Measurements from ENCODE around the gene GLCE.

Gene GLCE

DNA sequence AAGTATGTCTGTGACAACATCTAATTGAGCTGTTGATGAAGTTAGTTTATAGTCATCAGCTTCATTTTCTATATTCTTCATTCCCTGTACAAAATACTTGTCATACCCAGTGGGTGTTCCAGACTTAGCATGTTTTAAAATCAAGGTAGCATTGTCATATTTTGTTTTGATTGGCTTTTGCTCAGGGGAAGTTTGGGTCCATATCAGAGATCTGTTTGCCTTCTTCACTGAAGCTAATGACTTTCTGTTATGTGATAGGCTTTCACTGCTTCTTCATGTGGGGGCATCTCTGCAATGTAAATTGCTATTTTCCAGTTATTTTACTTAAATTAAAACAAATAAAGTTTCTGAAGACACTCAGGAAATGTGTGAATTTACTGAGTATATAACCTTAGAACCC, 15.1 kb downstream of the GLCE start:
- H3K9ac ChIP-seq (ENCODE audit: low read length): no peak overlapping the region
- no peaks in the 10 kb centered on the region for H3K4me1 ChIP-seq (ENCODE audit: control insufficient read depth, insufficient read depth, low read length)
- no peaks in the 10 kb centered on the region for H3K36me3 ChIP-seq (ENCODE audit: control insufficient read depth, insufficient read depth, low read length)
- H3K4me3 ChIP-seq (ENCODE audit: low read depth, low read length): no peak overlapping the region
- no peaks in the 10 kb centered on the region for H3K27me3 ChIP-seq (ENCODE audit: control insufficient read depth, insufficient read depth, low read length)
- H3K9me3 ChIP-seq (ENCODE audit: control insufficient read depth, insufficient read depth, low read depth, low read length): no peaks in the 10 kb centered on the region
- no peak overlapping the region for H3K27ac ChIP-seq (ENCODE audit: low read depth, low read length)

DNA sequence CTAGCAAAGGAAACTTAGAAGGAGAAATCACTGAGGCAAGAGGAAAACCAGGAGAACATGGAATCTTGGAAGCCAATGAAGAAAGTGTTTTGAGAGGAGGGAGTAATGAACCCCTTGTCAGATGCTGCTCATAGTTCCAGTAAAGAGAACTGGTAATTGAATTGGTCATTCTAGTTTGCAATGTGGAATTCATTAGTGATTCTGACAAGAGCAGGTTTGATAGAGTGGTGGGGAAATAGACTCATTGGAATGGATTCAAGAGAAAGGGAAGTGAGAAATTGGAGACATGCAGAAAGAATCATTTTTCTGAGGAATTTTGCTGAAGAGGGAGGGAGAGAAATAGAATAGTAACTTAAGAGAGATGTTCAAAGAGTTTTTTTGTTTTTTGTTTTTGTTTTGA, 21.0 kb downstream of the GLCE start:
- no peak overlapping the region for H3K9ac ChIP-seq (ENCODE audit: low read length)
- no peaks in the 10 kb centered on the region for H3K9me3 ChIP-seq (ENCODE audit: control insufficient read depth, insufficient read depth, low read depth, low read length)
- H3K4me3 ChIP-seq (ENCODE audit: low read depth, low read length): no peak overlapping the region
- no peaks in the 10 kb centered on the region for H3K4me1 ChIP-seq (ENCODE audit: control insufficient read depth, insufficient read depth, low read length)
- H3K27ac ChIP-seq (ENCODE audit: low read depth, low read length): no peak overlapping the region
- H3K27me3 ChIP-seq (ENCODE audit: control insufficient read depth, insufficient read depth, low read length): no peaks in the 10 kb centered on the region
- H3K36me3 ChIP-seq (ENCODE audit: control insufficient read depth, insufficient read depth, low read length): no peaks in the 10 kb centered on the region

DNA sequence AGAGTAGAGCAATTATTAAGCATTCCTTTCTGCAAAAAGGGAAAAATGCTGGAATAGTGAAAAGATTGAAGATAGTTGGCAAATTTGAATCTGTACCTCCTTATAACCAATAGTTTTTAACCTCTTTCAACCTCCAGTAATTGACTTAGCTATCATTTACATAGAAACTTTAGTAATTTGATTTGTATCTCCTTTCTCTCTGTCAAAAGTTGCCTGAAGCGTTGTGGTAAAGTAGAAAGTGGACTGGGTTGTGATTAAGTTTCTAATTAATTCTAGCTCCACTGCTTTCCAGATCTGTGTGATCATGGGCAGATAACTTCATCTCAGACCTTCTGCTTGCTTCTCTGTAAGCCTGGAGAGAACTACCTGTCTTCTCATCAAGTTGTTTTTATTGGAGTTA, 24.8 kb downstream of the GLCE start:
- H3K27ac ChIP-seq (ENCODE audit: low read depth, low read length): no peak overlapping the region
- 0 out of 2 replicates have a peak, but pooled peaks cover 3% of the 10 kb centered on the region for H3K9me3 ChIP-seq (ENCODE audit: control insufficient read depth, insufficient read depth, low read depth, low read length)
- H3K9ac ChIP-seq (ENCODE audit: low read length): no peak overlapping the region
- H3K4me1 ChIP-seq (ENCODE audit: control insufficient read depth, insufficient read depth, low read length): no peaks in the 10 kb centered on the region
- no peaks in the 10 kb centered on the region for H3K27me3 ChIP-seq (ENCODE audit: control insufficient read depth, insufficient read depth, low read length)
- H3K36me3 ChIP-seq (ENCODE audit: control insufficient read depth, insufficient read depth, low read length): no peaks in the 10 kb centered on the region
- no peak overlapping the region for H3K4me3 ChIP-seq (ENCODE audit: low read depth, low read length)

DNA sequence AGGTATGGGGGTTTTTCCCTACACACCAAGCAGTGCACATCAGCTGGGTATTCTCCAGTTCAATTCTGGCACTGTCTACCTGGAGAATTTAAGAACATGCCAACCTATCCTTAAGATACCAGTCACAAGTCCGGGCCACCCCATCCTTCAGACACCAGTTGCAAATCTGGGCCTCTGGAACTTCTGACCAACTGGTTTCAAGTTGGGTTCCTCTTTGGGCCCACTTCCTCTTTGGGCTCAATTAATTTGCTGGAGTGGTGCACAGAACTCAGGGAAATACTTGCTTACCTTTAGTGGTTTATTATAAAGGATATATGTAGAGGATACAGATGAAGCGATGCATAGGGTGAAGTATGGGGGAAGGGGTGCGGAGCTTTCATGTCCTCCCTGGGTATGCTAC, 25.3 kb downstream of the GLCE start:
- no peak overlapping the region for H3K9ac ChIP-seq (ENCODE audit: low read length)
- no peaks in the 10 kb centered on the region for H3K4me1 ChIP-seq (ENCODE audit: control insufficient read depth, insufficient read depth, low read length)
- no peak overlapping the region for H3K4me3 ChIP-seq (ENCODE audit: low read depth, low read length)
- 0 out of 2 replicates have a peak, but pooled peaks cover 4% of the 10 kb centered on the region for H3K9me3 ChIP-seq (ENCODE audit: control insufficient read depth, insufficient read depth, low read depth, low read length)
- H3K36me3 ChIP-seq (ENCODE audit: control insufficient read depth, insufficient read depth, low read length): no peaks in the 10 kb centered on the region
- H3K27ac ChIP-seq (ENCODE audit: low read depth, low read length): no peak overlapping the region
- no peaks in the 10 kb centered on the region for H3K27me3 ChIP-seq (ENCODE audit: control insufficient read depth, insufficient read depth, low read length)

DNA sequence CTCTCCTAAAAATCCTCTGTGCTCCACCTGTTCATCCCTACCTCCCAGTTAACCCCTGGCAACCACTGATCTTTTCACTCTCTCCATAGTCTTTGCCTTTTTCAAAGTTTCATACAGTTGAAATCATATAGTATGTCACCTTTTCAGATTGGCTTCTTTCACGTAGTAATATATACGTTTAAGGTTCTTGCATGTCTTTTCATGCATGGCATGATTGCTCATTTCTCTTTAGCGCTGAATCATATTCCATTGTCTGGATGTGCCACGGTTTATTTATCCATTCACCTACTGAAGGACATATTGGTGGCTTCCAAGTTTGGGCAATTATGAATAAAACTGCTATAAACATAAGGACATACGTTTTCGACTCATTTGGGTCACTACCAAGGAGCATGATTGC, 28.7 kb downstream of the GLCE start:
- Histone ChIP-seq H3K27me3 (ENCODE audit: control insufficient read depth, insufficient read depth, low read length) (no peaks in the 10 kb centered on the region), H3K9me3 (ENCODE audit: control insufficient read depth, insufficient read depth, low read depth, low read length) (0 out of 2 replicates have a peak, but pooled peaks cover 4% of the 10 kb centered on the region), H3K36me3 (ENCODE audit: control insufficient read depth, insufficient read depth, low read length) (no peaks in the 10 kb centered on the region), H3K27ac (ENCODE audit: low read depth, low read length) (no peak overlapping the region), H3K4me1 (ENCODE audit: control insufficient read depth, insufficient read depth, low read length) (peaks cover 11% of the 10 kb centered on the region; the same call in 1 of the 2 replicates), H3K9ac (ENCODE audit: low read length) (no peak overlapping the region), H3K4me3 (ENCODE audit: low read depth, low read length) (no peak overlapping the region)

DNA sequence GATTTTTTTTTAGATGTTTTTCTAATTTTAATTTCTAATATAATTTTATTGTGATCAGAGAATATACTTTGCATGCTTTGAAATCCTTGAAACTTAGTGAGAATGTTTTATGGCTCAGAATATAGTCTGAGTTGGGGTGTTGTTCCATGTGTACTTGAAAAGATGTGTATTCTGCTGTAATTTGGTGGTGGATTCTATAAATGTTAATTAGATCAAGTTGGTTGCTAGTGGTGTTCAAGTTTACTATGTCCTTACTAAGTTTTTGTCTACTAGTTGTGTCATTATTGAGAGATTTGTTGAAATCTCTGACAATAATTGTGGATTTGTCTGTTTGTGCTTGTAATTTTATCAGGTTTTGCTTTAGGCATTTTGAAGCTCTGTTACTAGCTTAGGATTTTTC, 29.7 kb downstream of the GLCE start:
- no peak overlapping the region for H3K9ac ChIP-seq (ENCODE audit: low read length)

DNA sequence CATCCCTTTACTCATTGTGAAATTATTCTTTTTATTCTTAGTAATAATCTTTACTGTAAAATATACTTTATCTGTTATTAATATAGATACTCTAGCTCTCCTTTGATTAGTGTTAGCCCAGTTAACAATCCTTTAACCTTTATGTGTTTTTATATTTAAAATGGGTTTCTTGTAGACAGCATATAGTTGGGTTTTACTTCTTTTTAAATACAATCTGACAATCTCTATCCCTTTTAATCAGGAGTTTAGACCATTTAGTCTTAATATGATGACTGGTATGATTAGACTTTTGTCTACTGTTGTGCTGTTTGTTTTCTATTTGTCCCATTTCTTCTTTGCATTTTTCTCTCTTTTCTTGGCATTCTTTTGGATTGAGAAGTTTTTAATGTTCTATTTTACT, 30.1 kb downstream of the GLCE start:
- H3K4me3 ChIP-seq (ENCODE audit: low read depth, low read length): no peak overlapping the region
- no peaks in the 10 kb centered on the region for H3K27me3 ChIP-seq (ENCODE audit: control insufficient read depth, insufficient read depth, low read length)
- no peaks in the 10 kb centered on the region for H3K36me3 ChIP-seq (ENCODE audit: control insufficient read depth, insufficient read depth, low read length)
- no peak overlapping the region for H3K27ac ChIP-seq (ENCODE audit: low read depth, low read length)
- peaks cover 14% of the 10 kb centered on the region; the same call in 1 of the 2 replicates for H3K4me1 ChIP-seq (ENCODE audit: control insufficient read depth, insufficient read depth, low read length)
- no peak overlapping the region for H3K9ac ChIP-seq (ENCODE audit: low read length)
- 0 out of 2 replicates have a peak, but pooled peaks cover 4% of the 10 kb centered on the region for H3K9me3 ChIP-seq (ENCODE audit: control insufficient read depth, insufficient read depth, low read depth, low read length)

More for the DNA sequence above, 29.7 kb downstream of the GLCE start:
- peaks cover 14% of the 10 kb centered on the region; the same call in 1 of the 2 replicates for H3K4me1 ChIP-seq (ENCODE audit: control insufficient read depth, insufficient read depth, low read length)
- H3K9me3 ChIP-seq (ENCODE audit: control insufficient read depth, insufficient read depth, low read depth, low read length): 0 out of 2 replicates have a peak, but pooled peaks cover 4% of the 10 kb centered on the region
- H3K4me3 ChIP-seq (ENCODE audit: low read depth, low read length): no peak overlapping the region
- no peaks in the 10 kb centered on the region for H3K27me3 ChIP-seq (ENCODE audit: control insufficient read depth, insufficient read depth, low read length)
- no peaks in the 10 kb centered on the region for H3K36me3 ChIP-seq (ENCODE audit: control insufficient read depth, insufficient read depth, low read length)
- no peak overlapping the region for H3K27ac ChIP-seq (ENCODE audit: low read depth, low read length)

DNA sequence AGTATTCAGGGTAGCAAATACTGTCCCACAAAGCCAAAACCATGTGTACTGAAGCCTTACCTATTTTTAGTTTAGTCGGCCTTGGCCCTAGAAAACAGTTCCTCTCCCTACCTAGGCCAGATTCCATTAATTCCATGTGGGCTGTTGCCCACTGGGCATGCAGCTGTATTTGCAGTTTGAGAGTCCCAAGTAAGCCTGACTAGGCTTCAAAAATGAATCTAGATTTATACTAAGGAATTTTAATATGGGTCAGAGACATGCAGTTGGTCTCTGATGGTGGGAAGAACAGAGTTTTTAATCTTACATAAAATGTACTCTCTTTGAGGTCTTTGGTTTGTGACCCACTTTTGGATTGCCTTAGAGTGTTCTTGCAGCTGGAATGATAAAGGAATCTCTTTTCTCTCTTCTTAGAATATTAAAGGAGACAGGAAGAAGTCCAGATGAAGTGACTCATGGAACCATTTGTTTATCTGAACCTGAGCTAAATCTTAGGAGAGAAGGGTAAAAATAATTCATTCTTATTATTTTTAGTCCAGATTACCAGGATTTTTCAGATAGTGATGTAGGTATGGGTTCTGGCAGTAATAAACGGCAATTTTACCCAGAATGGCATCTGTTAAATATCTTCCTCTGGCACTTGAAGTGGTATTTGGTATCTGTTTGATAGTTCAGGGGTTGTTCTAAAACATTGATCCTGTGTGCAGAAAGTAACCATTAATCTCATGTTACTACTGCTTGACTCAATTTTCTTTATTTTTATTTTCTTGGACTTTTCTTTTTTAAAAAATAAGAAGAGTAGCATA, 33.8 kb downstream of the GLCE start:
- Histone ChIP-seq H3K27me3 (ENCODE audit: control insufficient read depth, insufficient read depth, low read length) (no peaks in the 10 kb centered on the region), H3K4me1 (ENCODE audit: control insufficient read depth, insufficient read depth, low read length) (peaks cover 14% of the 10 kb centered on the region; the same call in 1 of the 2 replicates), H3K9me3 (ENCODE audit: control insufficient read depth, insufficient read depth, low read depth, low read length) (0 out of 2 replicates have a peak, but pooled peaks cover 4% of the 10 kb centered on the region), H3K36me3 (ENCODE audit: control insufficient read depth, insufficient read depth, low read length) (no peaks in the 10 kb centered on the region; the same call in 1 of the 2 replicates), H3K4me3 (ENCODE audit: low read depth, low read length) (no peak overlapping the region), H3K9ac (ENCODE audit: low read length) (no peak overlapping the region), H3K27ac (ENCODE audit: low read depth, low read length) (no peak overlapping the region)

DNA sequence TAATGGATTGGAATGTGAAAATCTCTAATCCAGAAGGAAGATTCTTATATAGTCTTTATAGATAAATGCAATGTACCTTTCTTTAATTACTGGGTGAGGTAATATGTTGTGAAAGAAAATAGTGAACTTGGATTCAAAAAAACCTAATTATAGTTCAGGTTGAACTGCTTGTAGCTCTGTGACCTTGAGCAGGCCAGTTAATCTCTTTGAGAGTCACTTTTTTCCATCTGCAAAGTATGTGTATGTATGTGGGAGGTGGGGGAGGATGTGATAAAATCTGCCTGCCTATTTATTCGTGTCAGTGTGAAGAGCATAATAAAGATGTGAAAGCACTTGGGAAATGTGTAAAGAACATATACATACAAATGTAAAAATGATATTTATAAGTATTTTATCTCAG, 34.4 kb downstream of the GLCE start:
- Histone ChIP-seq H3K9me3 (ENCODE audit: control insufficient read depth, insufficient read depth, low read depth, low read length) (0 out of 2 replicates have a peak, but pooled peaks cover 4% of the 10 kb centered on the region), H3K4me1 (ENCODE audit: control insufficient read depth, insufficient read depth, low read length) (peaks cover 14% of the 10 kb centered on the region; the same call in 1 of the 2 replicates), H3K27ac (ENCODE audit: low read depth, low read length) (no peak overlapping the region), H3K27me3 (ENCODE audit: control insufficient read depth, insufficient read depth, low read length) (no peaks in the 10 kb centered on the region), H3K9ac (ENCODE audit: low read length) (no peak overlapping the region), H3K36me3 (ENCODE audit: control insufficient read depth, insufficient read depth, low read length) (no peaks in the 10 kb centered on the region; the same call in 1 of the 2 replicates), H3K4me3 (ENCODE audit: low read depth, low read length) (no peak overlapping the region)

DNA sequence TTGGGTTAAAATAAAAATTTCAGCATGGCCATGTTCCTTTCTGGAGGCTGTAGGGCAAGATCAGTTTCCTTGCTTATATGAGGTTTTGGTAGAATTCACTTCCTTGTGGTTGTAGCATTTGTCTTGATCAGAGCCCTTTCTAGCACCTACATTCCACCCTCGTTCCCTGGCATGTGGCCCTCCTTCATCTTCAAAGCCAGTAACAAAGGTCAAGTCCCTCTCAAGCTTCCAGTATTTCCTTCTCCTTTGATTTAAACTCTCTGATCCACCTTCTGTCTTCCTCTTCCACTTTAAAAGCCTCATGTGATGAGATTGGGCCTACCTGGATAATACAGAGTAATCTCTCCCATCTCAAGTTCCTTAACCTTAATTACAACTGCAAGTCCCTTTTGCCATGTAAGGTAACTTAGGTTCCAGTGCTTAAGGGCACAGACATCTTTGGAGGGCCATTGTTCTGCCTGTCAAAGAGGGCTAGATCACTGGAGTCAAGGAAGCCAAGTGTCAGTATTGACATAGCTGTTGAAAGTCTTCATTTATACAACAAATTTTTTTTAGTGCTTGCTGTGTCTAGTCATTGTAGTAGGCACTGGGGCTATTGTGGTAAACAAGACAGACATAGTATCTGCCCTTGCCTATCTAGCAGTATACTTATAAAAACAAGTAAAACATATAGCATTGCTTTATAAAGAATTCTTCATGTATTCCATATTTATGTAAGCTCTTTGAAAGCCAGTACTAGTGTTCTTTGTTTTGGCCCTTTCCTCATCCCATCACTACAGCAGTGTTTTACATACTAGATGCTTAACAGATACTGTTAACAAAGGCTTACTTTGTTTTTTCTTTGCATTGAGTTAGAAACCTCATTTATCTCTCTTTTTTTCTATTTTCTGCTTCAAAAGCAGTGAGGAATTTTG, 40.7 kb downstream of the GLCE start:
- peaks cover 10% of the 10 kb centered on the region; the same call in 1 of the 2 replicates for H3K4me1 ChIP-seq (ENCODE audit: control insufficient read depth, insufficient read depth, low read length)
- H3K9me3 ChIP-seq (ENCODE audit: control insufficient read depth, insufficient read depth, low read depth, low read length): no peaks in the 10 kb centered on the region
- H3K27me3 ChIP-seq (ENCODE audit: control insufficient read depth, insufficient read depth, low read length): no peaks in the 10 kb centered on the region
- H3K4me3 ChIP-seq (ENCODE audit: low read depth, low read length): no peak overlapping the region
- H3K27ac ChIP-seq (ENCODE audit: low read depth, low read length): no peak overlapping the region
- H3K9ac ChIP-seq (ENCODE audit: low read length): no peak overlapping the region
- H3K36me3 ChIP-seq (ENCODE audit: control insufficient read depth, insufficient read depth, low read length): no peaks in the 10 kb centered on the region; the same call in 1 of the 2 replicates
